H9 (cell line): ENCODE measurements around the gene HHATL. TPM values are rescaled to one million over a fixed set of nuclear protein-coding genes. Genes with fewer than 3 reads are reported as not detected.

Experiments used
- DNase-seq: peaks from one replicate; pipeline ENCODE4 v3.0.0-alpha.2; 2017
- H2AFZ ChIP-seq: one replicate; pipeline ENCODE4 v1.6.1; 2013; ENCODE audit warnings: mild to moderate bottlenecking, low read length, control low read depth, moderate library complexity
- H2AK5ac ChIP-seq: 2 replicates; pipeline ENCODE4 v1.6.1; 2013; ENCODE audit warnings: low read length, control low read depth, mixed read lengths; ENCODE audit not compliant: insufficient read length
- H2BK120ac ChIP-seq: one replicate; pipeline ENCODE4 v1.6.1; 2013; ENCODE audit warnings: low read depth, mild to moderate bottlenecking, low read length, control low read depth, inconsistent platforms; ENCODE audit not compliant: poor library complexity, severe bottlenecking
- H2BK12ac ChIP-seq: 2 replicates; pipeline ENCODE4 v1.6.1; 2013; ENCODE audit warnings: low read length, control low read depth, mixed read lengths, low read depth; ENCODE audit not compliant: insufficient read length
- H2BK15ac ChIP-seq: 2 replicates; pipeline ENCODE4 v1.6.1; 2013; ENCODE audit warnings: low read depth, low read length, control low read depth
- H2BK20ac ChIP-seq: one replicate; pipeline ENCODE4 v1.6.1; 2013; ENCODE audit warnings: low read depth, mild to moderate bottlenecking, low read length, control low read depth, inconsistent platforms; ENCODE audit not compliant: poor library complexity, severe bottlenecking
- H2BK5ac ChIP-seq: 2 replicates; pipeline ENCODE4 v1.6.1; 2013; ENCODE audit warnings: low read length, control low read depth, mixed read lengths; ENCODE audit not compliant: insufficient read length
- H3K14ac ChIP-seq: 2 replicates; pipeline ENCODE4 v1.6.1; 2013; ENCODE audit warnings: low read length, control low read depth; ENCODE audit not compliant: insufficient read depth
- H3K18ac ChIP-seq: 2 replicates; pipeline ENCODE4 v1.6.1; 2013; ENCODE audit warnings: low read depth, mild to moderate bottlenecking, mixed read lengths, low read length, control low read depth; ENCODE audit not compliant: insufficient read length
- H3K23ac ChIP-seq: 2 replicates; pipeline ENCODE4 v1.6.1; 2013; ENCODE audit warnings: low read length, control low read depth, mixed read lengths, low read depth; ENCODE audit not compliant: insufficient read length
- H3K23me2 ChIP-seq: 2 replicates; pipeline ENCODE4 v1.6.1; 2013; ENCODE audit warnings: low read depth, mild to moderate bottlenecking, mixed read lengths, low read length, control low read depth; ENCODE audit not compliant: insufficient read length, poor library complexity, severe bottlenecking
- H3K27ac ChIP-seq: 2 replicates; pipeline ENCODE4 v1.5.1; 2013; ENCODE audit warnings: low read length, control low read depth, mixed read lengths, low read depth; ENCODE audit not compliant: insufficient read length
- H3K27me3 ChIP-seq: 2 replicates; pipeline ENCODE4 v1.6.1; 2013; ENCODE audit warnings: low read length, control low read depth, inconsistent platforms; ENCODE audit not compliant: insufficient read depth
- H3K4ac ChIP-seq: 2 replicates; pipeline ENCODE4 v1.6.1; 2013; ENCODE audit warnings: low read depth, mild to moderate bottlenecking, control low read depth, inconsistent platforms, low read length, moderate library complexity
- H3K4me1 ChIP-seq: 2 replicates; pipeline ENCODE4 v1.6.1; 2013; ENCODE audit warnings: low read length, control low read depth, inconsistent platforms; ENCODE audit not compliant: insufficient read depth
- H3K4me2 ChIP-seq: 2 replicates; pipeline ENCODE4 v1.6.1; 2013; ENCODE audit warnings: low read length, control low read depth, mixed read lengths; ENCODE audit not compliant: insufficient read length, insufficient read depth
- H3K56ac ChIP-seq: 2 replicates; pipeline ENCODE4 v1.6.1; 2013; ENCODE audit warnings: low read depth, mild to moderate bottlenecking, mixed read lengths, low read length, control low read depth; ENCODE audit not compliant: insufficient read length
- H3K79me1 ChIP-seq: 2 replicates; pipeline ENCODE4 v1.6.1; 2013; ENCODE audit warnings: low read depth, mild to moderate bottlenecking, moderate library complexity, low read length, control low read depth, inconsistent platforms; ENCODE audit not compliant: insufficient read depth, poor library complexity, severe bottlenecking
- H3K79me2 ChIP-seq: 2 replicates; pipeline ENCODE4 v1.6.1; 2013; ENCODE audit warnings: low read length, control low read depth, inconsistent platforms; ENCODE audit not compliant: insufficient read depth
- H3K9ac ChIP-seq: 2 replicates; pipeline ENCODE4 v1.6.1; 2013; ENCODE audit warnings: low read length, control low read depth, mixed read lengths; ENCODE audit not compliant: insufficient read length; ENCODE audit errors: extremely low read depth
- H3K9me3 ChIP-seq: one replicate; pipeline ENCODE4 v1.6.1; 2013; ENCODE audit warnings: low read depth, low read length, inconsistent platforms; ENCODE audit not compliant: control insufficient read depth
- H3T11ph ChIP-seq: one replicate; pipeline ENCODE4 v1.6.1; 2013; ENCODE audit warnings: mild to moderate bottlenecking, low read length, control low read depth, inconsistent platforms
- H4K20me1 ChIP-seq: one replicate; pipeline ENCODE4 v1.6.1; 2013; ENCODE audit not compliant: control insufficient read depth, insufficient read length, insufficient read depth
- H4K5ac ChIP-seq: 2 replicates; pipeline ENCODE4 v1.6.1; 2013; ENCODE audit warnings: low read depth, mild to moderate bottlenecking, mixed read lengths, low read length, control low read depth; ENCODE audit not compliant: insufficient read length
- H4K8ac ChIP-seq: replicated peaks from 2 replicates; pipeline ENCODE4 v1.6.1; 2013; ENCODE audit warnings: low read length, control low read depth, mixed read lengths, low read depth; ENCODE audit not compliant: insufficient read length
- H4K91ac ChIP-seq: 2 replicates; pipeline ENCODE4 v1.6.1; 2013; ENCODE audit warnings: low read depth, mild to moderate bottlenecking, moderate library complexity, mixed read lengths, low read length, control low read depth; ENCODE audit not compliant: insufficient read length
- H3K27ac Mint-ChIP-seq, 3 experiments: 2 replicates in 2 of 3; 3 replicates in 1 of 3; pipeline ENCODE4 v1.8.0; 2020 to 2021; ENCODE audit warnings: mixed read lengths in 3 of 3, mild to moderate bottlenecking in 1 of 3, moderate library complexity in 1 of 3
- H3K27me3 Mint-ChIP-seq: 2 replicates; pipeline ENCODE4 v1.8.0; 2021; ENCODE audit warnings: low read depth, mild to moderate bottlenecking, moderate library complexity, mixed read lengths
- H3K36me3 Mint-ChIP-seq, 3 experiments: 2 replicates in 2 of 3; 3 replicates in 1 of 3; pipeline ENCODE4 v1.8.0; 2020 to 2021; ENCODE audit warnings: low read depth in 3 of 3, mixed read lengths in 3 of 3; ENCODE audit not compliant: insufficient read depth in 1 of 3
- H3K4me1 Mint-ChIP-seq, 2 experiments: 2 replicates each; pipeline ENCODE4 v1.8.0; 2020; ENCODE audit warnings: mixed read lengths in 2 of 2
- H3K4me3 Mint-ChIP-seq, 2 experiments: 2 replicates in 1 of 2; 3 replicates in 1 of 2; pipeline ENCODE4 v1.8.0; 2020 to 2021; ENCODE audit warnings: mild to moderate bottlenecking in 2 of 2, mixed read lengths in 2 of 2, moderate library complexity in 1 of 2
- H3K9me3 Mint-ChIP-seq, 2 experiments: 2 replicates in 1 of 2; 3 replicates in 1 of 2; pipeline ENCODE4 v1.8.0; 2020; ENCODE audit warnings: mild to moderate bottlenecking in 2 of 2, mixed read lengths in 2 of 2, moderate library complexity in 1 of 2
- CTCF ChIP-seq: fragments of 200-600 bp; sonication (generic); conservative IDR thresholded peaks from 3 replicates; pipeline ENCODE4 v1.8.0; 2021; ENCODE audit warnings: antibody characterized with exemption, mild to moderate bottlenecking
- WGBS: extraction: QIAGEN DNeasy Blood & Tissue Kit; methylation state at CpG from one replicate; pipeline ENCODE4 v1.1.7; 2013; ENCODE audit warnings: missing lambda C conversion rate, low lambda C conversion rate, mixed read lengths; ENCODE audit not compliant: insufficient read length; ENCODE audit errors: extremely low coverage; 5-methylcytosine and 5-hydroxymethylcytosine counted together
- total RNA-seq: library from RNA; stranded (reverse); gene quantifications from 2 replicates; pipeline ENCODE4 v1.2.1, GENCODE V29; 2021

Gene HHATL
- total RNA-seq, 1 experiment from 2014 or later: 0.46 TPM

GRCh38 chr3:42685891-42686820, 16.4 kb downstream of the HHATL start:
- no peak overlapping the region for H3K27ac Mint-ChIP-seq

More at GRCh38 chr3:42685891-42686820, 16.4 kb downstream of the HHATL start:
- H3K27me3 Mint-ChIP-seq: peaks cover 8% of the 10 kb centered on the region
- DNase-seq: no peak
- H4K20me1 ChIP-seq: no peaks in the 10 kb centered on the region
- H3K23me2 ChIP-seq: no peaks in the 10 kb centered on the region
- no peak overlapping the region for H2BK12ac ChIP-seq
- H3K18ac ChIP-seq: no peak overlapping the region
- no peak overlapping the region for H2BK20ac ChIP-seq
- no peak overlapping the region for H3K23ac ChIP-seq
- no peak for TF ChIP-seq CTCF
- H3K4ac ChIP-seq: no peak overlapping the region
- H3K14ac ChIP-seq: no peak overlapping the region
- H2AK5ac ChIP-seq: no peak overlapping the region
- H2BK5ac ChIP-seq: no peak overlapping the region
- no peaks in the 10 kb centered on the region; the same call in 1 of the 2 replicates for H3K4me1 ChIP-seq
- H3K27ac ChIP-seq: no peak overlapping the region
- no peak overlapping the region for H2AFZ ChIP-seq
- no peaks in the 10 kb centered on the region for H3K27me3 ChIP-seq
- peaks cover 20 to 25% of the 10 kb centered on the region in 2 experiments for H3K4me1 Mint-ChIP-seq
- no peak overlapping the region for H2BK15ac ChIP-seq
- no CpG with 5 or more reads among the region's 80 CpGs for WGBS
- H3T11ph ChIP-seq: no peak overlapping the region
- no peaks in the 10 kb centered on the region; a peak in 1 of 7 replicates for H3K36me3 Mint-ChIP-seq
- no peak overlapping the region for H3K56ac ChIP-seq
- H3K4me3 Mint-ChIP-seq: no peak overlapping the region
- no peaks in the 10 kb centered on the region for H3K9me3 ChIP-seq
- H2BK120ac ChIP-seq: no peak overlapping the region
- no peak overlapping the region for H4K8ac ChIP-seq
- no peaks in the 10 kb centered on the region for H3K9me3 Mint-ChIP-seq
- H3K4me2 ChIP-seq: no peak overlapping the region
- H3K9ac ChIP-seq: no peak overlapping the region
- no peak overlapping the region for H4K91ac ChIP-seq
- no peaks in the 10 kb centered on the region for H3K79me2 ChIP-seq
- H4K5ac ChIP-seq: no peak overlapping the region
- no peaks in the 10 kb centered on the region for H3K79me1 ChIP-seq
